PC-9 (cell line): ENCODE measurements around the gene PRKAR1A.

Source experiments
- CTCF ChIP-seq: fragments of 200-600 bp; sonication (generic); conservative IDR thresholded peaks from 2 replicates; pipeline ENCODE4 v1.6.1; 2017; ENCODE audit warnings: mixed run types, antibody characterized with exemption, mild to moderate bottlenecking, moderate library complexity
- EZH2 ChIP-seq: fragments of 200-600 bp; sonication (generic); IDR thresholded peaks from 2 replicates; pipeline ENCODE4 v1.8.0; 2017; ENCODE audit warnings: antibody characterized with exemption, low read depth

- TF ChIP-seq CTCF (no peak), EZH2 (no peak)
Observed at GRCh38 chr17:68470961-68471360, 41.3 kb upstream of the PRKAR1A start.
